Cardiac muscle cell (in vitro differentiated cells and primary cell): Measurements from ENCODE around the gene ACOT13. TPM values are rescaled to one million over a fixed set of nuclear protein-coding genes. Genes with fewer than 3 reads are reported as not detected.
"Not testable (repeated sequence)": the region's sequence is repeated elsewhere in the genome, so short reads cannot be mapped to it uniquely, and the experiment has no call there.

Source experiments
- DNase-seq, 2 donors: peaks; one replicate each; pipeline versions ENCODE4 v3.0.0 to v3.0.0-alpha.2; 2010 to 2017; ENCODE audit warnings: low read depth in 1 of 2, low spot score in 1 of 2
- H3K27ac ChIP-seq: fragments of 200-600 bp; sonication (generic); 2 replicates; pipeline ENCODE4 v1.5.1; 2016
- H3K27me3 ChIP-seq: fragments of 200-600 bp; sonication (generic); 2 replicates; pipeline ENCODE4 v1.6.0; 2016; ENCODE audit warnings: control low read depth
- H3K36me3 ChIP-seq: fragments of 200-600 bp; sonication (generic); 2 replicates; pipeline ENCODE4 v1.5.1; 2016; ENCODE audit warnings: control low read depth
- H3K4me1 ChIP-seq: fragments of 200-600 bp; sonication (generic); 2 replicates; pipeline ENCODE4 v1.8.1; 2017; ENCODE audit warnings: low read depth, mild to moderate bottlenecking, mixed run types
- H3K4me3 ChIP-seq: fragments of 200-600 bp; sonication (generic); 2 replicates; pipeline ENCODE4 v1.5.1; 2016; ENCODE audit warnings: mild to moderate bottlenecking
- H3K9me3 ChIP-seq: fragments of 200-600 bp; sonication (generic); 2 replicates; pipeline ENCODE4 v1.5.1; 2017; ENCODE audit warnings: low read depth, mild to moderate bottlenecking, control low read depth
- CTCF ChIP-seq: IDR thresholded peaks from 2 replicates; pipeline ENCODE4 v1.5.1; 2012; ENCODE audit warnings: low read depth, mild to moderate bottlenecking, low read length
- polyA plus RNA-seq: library from polyadenylated mRNA; unstranded; fragments of >200 nt; fragmentation: Nextera tagmentation; extraction: Ambion mirVana; gene quantifications from 2 replicates; pipeline ENCODE4 v1.2.1, GENCODE V29; 2016
- total RNA-seq: library from RNA; depleted of rRNA; stranded (reverse); fragments of >200 nt; gene quantifications from 2 replicates; pipeline ENCODE4 v1.2.3, GENCODE V29; 2016

ACOT13 gene
- total and polyA plus RNA-seq, 2 experiments from 2014 or later: 30.7 to 127 TPM

DNA sequence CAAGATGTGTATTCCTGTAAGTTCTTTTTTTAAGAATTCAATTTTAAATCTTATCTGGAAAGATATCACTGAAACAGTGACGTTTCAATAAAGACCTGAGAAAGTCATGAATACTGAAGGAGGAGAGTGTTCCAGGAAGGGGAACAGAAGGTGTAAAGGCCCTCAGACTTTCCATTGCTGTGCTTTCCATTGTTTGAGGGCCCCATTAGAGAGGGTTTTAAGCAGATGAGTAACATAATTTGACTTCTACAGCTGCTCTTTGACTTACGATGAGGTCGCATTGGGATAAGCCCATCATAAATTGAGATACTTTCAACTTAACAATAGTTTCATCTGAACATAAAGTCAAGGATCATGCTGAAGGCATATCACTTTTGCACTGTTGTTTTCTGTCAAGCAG lies 24.7 kb downstream of the ACOT13 start:
- Histone ChIP-seq H3K36me3 (peaks cover 4% of the 10 kb centered on the region), H3K27ac (no peak overlapping the region), H3K4me3 (no peak overlapping the region), H3K4me1 (peaks cover 13% of the 10 kb centered on the region), H3K9me3 (no peaks in the 10 kb centered on the region), H3K27me3 (no peaks in the 10 kb centered on the region)
- no peak for TF ChIP-seq CTCF
- DNase-seq: no peak

- Histone ChIP-seq H3K27me3 (no peaks in the 10 kb centered on the region), H3K36me3 (peaks cover 4% of the 10 kb centered on the region), H3K4me3 (no peak overlapping the region), H3K4me1 (peaks cover 13% of the 10 kb centered on the region), H3K27ac (no peak overlapping the region), H3K9me3 (no peaks in the 10 kb centered on the region)
- no peak for DNase-seq
- TF ChIP-seq CTCF: no peak
These were observed 25.1 kb downstream of the ACOT13 start for GRCh38 chr6:24692003-24692402.

- H3K4me3 ChIP-seq: no peak overlapping the region
- peaks cover 4% of the 10 kb centered on the region for H3K36me3 ChIP-seq
- H3K27ac ChIP-seq: no peak overlapping the region
- H3K4me1 ChIP-seq: peaks cover 15% of the 10 kb centered on the region
- no peaks in the 10 kb centered on the region for H3K9me3 ChIP-seq
- H3K27me3 ChIP-seq: no peaks in the 10 kb centered on the region
- no peak for DNase-seq
- TF ChIP-seq CTCF: no peak
These were observed 25.5 kb downstream of the ACOT13 start for GRCh38 chr6:24692415-24692814.

- Histone ChIP-seq H3K27me3 (no peaks in the 10 kb centered on the region), H3K4me3 (no peak overlapping the region), H3K27ac (no peak overlapping the region), H3K36me3 (peaks cover under 1% of the 10 kb centered on the region), H3K4me1 (peaks cover 21% of the 10 kb centered on the region), H3K9me3 (no peaks in the 10 kb centered on the region)
- TF ChIP-seq CTCF: no peak
- DNase-seq: peak in 1 of 2 donors; percentile 21
These were observed 26.1 kb downstream of the ACOT13 start for GRCh38 chr6:24692848-24693592.

- no peak for DNase-seq
- Histone ChIP-seq H3K4me3 (no peak overlapping the region), H3K27ac (no peak overlapping the region), H3K36me3 (no peaks in the 10 kb centered on the region), H3K27me3 (no peaks in the 10 kb centered on the region), H3K4me1 (peaks cover 23% of the 10 kb centered on the region), H3K9me3 (no peaks in the 10 kb centered on the region)
- TF ChIP-seq CTCF: no peak
These were observed 27.3 kb downstream of the ACOT13 start for GRCh38 chr6:24694198-24694597.

DNA sequence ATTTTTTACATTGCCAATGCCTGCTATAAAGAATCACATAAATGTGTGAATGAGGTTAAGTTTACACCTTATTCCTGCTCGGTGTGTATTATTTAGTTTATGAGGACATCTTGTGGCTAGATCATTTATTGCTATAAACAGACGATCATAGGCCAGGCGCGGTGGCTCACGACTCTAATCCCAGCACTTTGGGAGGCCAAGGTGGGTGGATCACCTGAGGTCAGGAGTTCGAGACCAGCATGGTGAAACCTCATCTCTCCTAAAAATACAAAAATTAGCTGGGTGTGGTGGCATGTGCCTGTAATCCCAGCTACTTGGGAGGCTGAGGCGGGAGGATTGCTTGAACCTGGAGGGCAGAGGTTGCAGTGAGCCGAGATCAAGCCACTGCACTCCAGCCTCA lies 28.8 kb downstream of the ACOT13 start:
- not testable (repeated sequence) for H3K27ac ChIP-seq
- TF ChIP-seq CTCF: peak; percentile 40
- DNase-seq: peak; percentile 49 to 64

More for the DNA sequence above, 28.8 kb downstream of the ACOT13 start:
- not testable (repeated sequence) for H3K4me3 ChIP-seq, H3K9me3 ChIP-seq, H3K27me3 ChIP-seq, H3K36me3 ChIP-seq
- H3K4me1 ChIP-seq: peaks cover 23% of the 10 kb centered on the region
